Left renal pelvis (tissue), 4 donors: ENCODE data around the gene TMEM184A. TPM values are rescaled to one million over a fixed set of nuclear protein-coding genes. Genes with fewer than 3 reads are reported as not detected.
"Not testable (repeated sequence)": the region's sequence is repeated elsewhere in the genome, so short reads cannot be mapped to it uniquely, and the experiment has no call there.

ENCODE experiments used
- DNase-seq, 4 donors: peaks; one replicate each; pipeline ENCODE4 v3.0.0-alpha.2; 2013; ENCODE audit warnings: low read depth in 4 of 4, low spot score in 3 of 4
- polyA plus RNA-seq, 4 donors: library from polyadenylated mRNA; unstranded; fragments of 120-200 nt; gene quantifications; one replicate each; pipeline ENCODE4 v1.2.1, GENCODE V29; 2013; ENCODE audit not compliant: insufficient read length in 4 of 4

TMEM184A gene
- polyA plus RNA-seq, 4 donors, result 0.31 to 10.7 (median 5.8) TPM

GRCh38 chr7:1590887-1591286 lies 34.9 kb upstream of the TMEM184A start:
- DNase-seq, result no peak

DNA sequence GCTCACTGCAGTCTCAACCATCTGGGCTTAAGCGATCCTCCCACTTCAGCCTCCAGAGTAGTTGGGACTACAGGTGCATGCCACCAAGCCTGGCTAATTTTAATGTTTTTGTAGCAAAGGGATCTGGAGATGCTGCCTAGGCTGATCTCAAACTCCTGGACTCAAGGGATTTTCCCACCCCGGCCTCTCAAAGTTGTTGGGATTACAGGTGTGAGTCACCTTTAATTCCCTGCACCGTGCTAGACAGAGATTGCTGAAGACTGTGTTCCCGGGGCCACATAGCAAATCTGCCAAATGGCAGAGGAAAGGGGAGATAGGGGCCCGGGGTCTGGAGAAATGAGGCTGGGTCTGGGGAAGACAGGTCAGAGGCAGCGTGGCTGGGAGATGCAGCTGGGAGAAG lies 34.5 kb upstream of the TMEM184A start:
- no peak for DNase-seq

GRCh38 chr7:1588978-1589377 lies 33.0 kb upstream of the TMEM184A start:
- no peak for DNase-seq

- no peak for DNase-seq
Measured at GRCh38 chr7:1587738-1588137, 31.7 kb upstream of the TMEM184A start.

GRCh38 chr7:1586827-1587705 lies 31.1 kb upstream of the TMEM184A start:
- DNase-seq, result no peak

DNA sequence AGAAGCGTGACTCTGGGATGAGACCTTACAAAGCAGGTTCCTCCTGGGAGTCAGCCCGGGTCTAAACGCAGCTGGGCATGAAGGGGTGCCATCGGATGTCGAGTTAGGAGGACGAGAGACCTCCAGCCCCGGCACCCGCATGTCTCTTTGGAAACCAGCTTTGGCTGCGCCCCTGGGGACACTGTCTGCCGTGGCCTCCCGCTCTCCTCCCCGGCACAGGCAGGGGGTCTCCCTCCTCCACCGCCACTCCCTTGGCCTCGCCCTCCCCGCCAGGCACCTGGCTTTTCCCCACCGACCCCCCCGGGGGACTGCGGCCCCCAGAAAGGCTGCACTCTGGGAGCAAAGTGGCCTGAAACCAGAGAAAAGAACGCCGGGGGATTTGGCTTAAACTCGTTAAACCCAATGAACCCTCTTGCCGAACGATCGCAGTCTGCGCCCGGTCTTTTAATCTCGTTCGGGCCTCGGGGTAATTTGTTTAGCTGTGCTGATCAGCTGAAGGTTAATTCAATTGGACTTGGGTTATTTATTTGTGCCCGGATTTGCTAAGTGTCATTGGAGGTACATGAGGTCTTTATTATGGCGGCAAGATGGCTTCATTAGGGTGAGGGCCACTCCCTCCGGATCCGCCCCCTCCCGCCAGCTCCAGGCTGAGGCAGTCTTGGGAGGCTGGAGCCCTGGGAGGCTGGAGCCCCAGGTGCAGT lies 30.3 kb upstream of the TMEM184A start:
- no peak for DNase-seq

DNA sequence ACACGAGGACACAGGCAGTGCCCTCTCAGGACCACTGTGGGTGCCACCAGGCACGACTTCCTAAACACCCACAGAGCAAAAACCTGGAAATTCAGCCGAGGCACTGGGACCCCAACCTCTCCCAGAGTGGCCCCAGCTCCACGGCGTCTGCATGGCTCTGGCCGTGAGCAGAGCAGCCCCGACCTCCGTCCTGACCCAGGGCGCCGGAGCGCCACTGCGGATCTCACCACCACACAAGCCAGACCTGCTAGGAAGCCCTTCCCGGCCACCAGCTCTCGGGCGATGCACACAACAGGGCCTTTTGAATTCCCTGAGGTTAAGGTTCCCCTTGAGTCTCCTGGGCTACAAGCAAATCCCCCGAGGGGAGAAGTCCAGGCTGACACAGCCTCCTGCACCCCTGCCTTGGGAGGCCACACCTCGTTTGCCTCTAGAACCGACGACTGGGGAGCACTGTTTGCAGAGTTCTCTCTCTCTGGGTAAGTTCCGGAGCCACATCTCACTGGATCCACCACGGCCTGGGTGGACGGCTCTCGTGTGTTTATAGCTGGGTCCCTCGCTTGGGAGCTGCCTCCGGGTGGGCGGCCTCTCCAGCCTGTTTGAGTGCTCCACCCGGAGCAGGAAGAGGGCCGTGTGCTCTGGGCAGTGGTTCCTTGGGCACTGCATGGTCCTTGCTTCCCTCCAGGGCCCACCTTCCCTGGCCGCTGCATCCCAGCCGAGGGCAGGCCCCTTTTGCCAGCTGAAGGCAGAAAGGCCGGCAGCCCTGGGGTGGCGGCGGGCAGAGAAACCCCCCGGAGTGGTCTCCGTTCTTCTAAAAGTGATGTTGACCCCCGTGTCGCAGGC lies 29.4 kb upstream of the TMEM184A start:
- no peak for DNase-seq

DNA sequence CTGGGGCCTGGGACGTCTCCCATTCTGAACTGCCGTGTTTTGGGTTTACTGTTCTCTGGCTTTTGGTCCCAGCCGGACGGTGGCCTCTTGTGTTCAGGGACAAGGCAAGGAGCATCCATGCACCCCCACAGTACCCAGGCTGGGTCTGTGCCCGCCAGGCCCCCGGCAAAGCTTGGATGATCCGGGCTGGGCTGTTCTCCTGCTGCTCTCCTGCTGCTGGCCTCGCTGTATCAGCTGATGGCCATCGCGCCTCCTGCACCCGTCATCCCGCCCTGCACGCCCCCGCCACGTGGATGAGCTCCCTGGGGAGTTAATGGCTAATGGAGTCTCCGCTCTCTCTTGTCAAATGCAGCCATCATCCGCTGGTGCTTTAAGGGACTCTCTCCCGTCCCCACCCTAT lies 28.7 kb upstream of the TMEM184A start:
- no peak for DNase-seq

DNA sequence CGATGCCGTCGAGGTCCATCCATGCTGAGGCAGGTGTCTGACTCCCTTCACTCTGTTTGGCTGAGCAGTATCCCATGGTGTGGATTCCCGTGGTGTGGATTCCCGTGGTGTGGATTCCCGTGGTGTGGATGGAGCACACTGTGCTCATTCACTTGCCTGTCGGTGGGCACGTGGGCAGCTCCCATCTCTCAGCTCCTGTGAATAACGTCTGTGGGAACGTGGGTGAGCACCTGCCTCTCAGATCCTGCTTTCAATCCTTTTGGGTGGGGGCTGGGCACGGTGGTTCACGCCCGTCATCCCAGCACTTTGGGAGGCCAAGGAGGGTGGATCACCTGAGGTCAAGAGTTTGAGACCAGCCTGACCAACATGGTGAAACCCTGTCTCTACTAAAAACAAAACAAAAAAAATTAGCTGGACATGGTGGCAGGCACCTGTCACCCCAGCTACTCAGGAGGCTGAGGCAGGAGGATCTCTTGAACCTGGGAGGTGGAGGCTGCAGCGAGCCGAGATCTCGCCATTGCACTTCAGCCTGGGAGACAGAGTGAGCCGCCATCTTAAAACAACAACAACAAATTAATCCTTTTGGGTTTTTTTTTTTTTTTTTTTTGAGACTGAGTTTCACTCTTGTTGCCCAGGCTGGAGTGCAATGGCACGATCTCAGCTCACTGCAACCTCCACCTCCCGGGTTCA lies 27.4 kb upstream of the TMEM184A start:
- DNase-seq, result not testable (repeated sequence)

DNA sequence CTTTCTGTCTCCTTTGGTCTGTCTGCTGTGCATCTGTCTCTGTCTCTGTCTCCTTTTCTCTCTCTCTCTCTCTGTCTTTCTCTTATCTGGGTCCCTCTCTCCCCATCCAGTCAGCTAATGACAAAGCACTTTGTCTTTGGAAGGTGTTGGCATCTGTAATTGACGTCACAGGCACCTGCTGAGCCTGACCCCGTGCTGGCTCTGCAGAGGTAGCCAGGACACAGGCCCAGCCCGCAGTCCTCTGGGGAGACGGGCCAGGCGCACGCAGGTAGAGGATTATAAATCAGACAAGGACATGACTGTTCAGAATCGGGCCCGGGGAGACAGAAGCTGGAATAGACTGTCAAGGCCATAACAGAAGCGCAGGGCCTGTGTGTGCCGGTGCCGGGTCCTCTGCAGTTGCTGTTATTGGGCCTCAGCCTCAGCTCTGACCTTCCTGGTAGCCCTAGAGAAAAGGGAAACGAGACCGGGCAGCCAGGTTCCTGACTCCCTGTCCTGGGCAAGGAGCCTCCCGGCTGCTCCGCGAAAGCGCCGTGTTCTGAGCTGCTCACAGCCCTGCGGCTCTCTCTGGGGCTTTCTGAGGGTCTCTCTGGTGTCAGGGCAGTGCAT lies 24.5 kb upstream of the TMEM184A start:
- no peak for DNase-seq

DNA sequence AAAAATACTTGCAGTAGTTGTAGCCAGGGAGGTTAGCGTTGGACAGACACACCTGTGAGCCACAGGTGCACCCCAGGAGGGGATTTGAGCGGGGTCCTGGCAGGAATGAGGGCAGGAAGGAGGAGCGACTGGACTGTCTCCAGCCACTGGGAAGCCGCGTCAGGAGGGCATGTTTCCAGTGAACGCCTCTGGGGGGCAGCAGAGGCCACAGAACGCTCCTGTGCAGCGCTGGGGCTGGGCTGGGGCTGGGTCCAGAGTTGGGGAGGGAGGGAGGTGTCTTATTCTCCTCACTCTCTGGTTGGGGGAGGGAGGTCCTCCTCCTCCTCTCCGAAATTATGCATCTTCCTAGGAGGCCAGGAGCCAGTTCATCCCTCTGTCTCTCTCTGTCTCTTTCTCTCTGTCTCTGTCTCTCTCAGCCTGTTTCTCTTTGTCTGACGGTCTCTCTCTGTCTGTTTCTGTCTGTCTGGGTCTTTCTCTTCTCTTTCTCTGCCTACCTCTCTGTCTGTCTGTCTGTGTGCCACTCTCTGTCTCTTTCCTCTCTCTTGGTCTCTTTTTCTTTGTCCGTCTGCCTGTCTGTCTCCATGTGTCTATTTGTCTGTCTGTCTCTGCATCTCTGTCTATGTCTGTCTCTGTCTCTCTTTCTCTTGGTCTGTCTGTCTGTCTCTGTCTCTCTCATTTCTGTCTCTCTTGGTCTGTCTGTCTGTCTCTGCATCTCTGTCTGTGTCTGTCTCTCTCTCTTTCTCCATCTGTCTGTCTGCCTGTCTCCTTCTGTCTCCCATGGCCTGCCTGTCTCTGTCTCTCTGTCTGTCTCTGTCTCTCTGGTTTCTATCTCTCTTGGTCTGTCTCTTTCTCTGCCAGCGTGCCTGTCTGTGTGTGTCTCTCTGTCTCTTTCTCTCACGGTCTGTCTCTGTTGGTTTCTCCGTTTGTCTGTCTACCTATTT lies 23.7 kb upstream of the TMEM184A start:
- DNase-seq, result no peak

DNA sequence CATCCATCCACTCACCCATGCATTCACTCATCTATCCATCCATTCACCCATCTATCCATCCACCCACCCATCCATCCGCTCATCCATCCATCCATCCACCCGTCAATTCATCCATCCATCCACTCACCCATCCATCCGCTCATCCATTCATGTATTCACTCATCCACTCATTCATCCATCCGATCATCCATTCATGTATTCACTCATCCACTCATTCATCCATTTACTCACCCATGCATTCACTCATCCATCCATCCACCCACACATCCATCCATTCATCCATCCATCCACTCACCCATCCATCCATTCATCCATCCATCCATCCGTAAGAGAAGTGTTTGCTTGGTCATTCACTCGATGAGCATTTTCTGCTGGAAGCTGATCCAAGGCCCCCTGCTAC lies 22.5 kb upstream of the TMEM184A start:
- DNase-seq, result no peak

- DNase-seq, result no peak
Measured at GRCh38 chr7:1576521-1577253, 20.7 kb upstream of the TMEM184A start.

DNA sequence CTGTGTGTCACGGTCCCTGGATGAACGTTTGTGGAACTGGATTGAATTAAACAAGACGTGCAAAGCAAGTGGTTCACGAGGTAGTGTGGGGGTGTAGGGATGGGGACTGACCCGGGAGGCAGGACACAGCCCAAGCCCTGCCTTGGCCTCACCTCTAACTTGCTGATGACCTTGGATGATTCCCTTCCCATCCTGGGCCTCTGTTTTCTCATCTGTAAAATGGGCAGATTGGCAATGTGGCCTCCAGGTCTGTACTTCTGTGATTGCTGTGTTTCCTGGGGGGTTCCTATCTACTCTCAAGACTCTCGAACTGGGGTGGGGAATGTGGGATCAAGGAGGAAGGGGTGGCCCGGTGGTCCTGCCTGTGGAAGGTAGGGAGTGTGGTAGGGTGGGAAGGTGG lies 19.8 kb upstream of the TMEM184A start:
- DNase-seq, result no peak

DNA sequence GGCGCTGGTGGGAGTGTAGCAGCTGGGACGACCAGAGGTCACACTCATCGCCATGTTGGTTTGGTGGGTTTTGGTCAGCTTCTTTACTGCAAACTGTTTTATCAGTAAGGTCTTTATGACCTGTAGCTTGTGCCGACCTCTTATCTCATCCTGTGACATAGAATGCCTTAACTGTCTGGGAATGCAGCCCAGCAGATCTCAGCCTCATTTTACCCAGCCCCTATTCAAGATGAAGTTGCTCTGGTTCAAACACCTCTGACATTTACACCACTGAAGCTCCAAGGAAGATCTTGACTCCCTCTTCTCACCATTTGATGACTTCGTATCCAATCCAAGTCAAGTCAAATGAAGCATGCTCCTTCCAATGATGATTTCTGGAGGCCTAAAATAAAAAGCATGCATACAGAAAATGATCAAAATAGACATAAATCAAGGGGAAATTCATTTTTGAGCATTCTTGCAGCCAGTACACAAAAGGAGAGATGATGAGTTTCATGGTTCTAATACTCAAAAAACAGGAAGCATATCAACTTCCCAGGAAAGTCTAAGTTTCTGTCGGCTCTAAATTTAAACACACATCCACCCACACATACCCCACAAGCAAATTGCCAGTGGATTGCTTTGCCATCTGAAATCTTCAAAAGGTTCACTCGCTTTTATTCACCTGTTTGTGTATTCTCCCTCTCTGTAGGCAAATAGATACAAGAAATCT lies 16.3 kb upstream of the TMEM184A start:
- DNase-seq, result no peak

GRCh38 chr7:1569833-1570632 lies 14.0 kb upstream of the TMEM184A start, which contains the start of gene PSMG3:
Gene PSMG3 (minus strand): TSS chr7:1570032. CDS start chr7:1569339, 693 bp downstream.
- DNase-seq, result peak in 3 of 4 donors; percentile 74 to 78 (median 77)

DNA sequence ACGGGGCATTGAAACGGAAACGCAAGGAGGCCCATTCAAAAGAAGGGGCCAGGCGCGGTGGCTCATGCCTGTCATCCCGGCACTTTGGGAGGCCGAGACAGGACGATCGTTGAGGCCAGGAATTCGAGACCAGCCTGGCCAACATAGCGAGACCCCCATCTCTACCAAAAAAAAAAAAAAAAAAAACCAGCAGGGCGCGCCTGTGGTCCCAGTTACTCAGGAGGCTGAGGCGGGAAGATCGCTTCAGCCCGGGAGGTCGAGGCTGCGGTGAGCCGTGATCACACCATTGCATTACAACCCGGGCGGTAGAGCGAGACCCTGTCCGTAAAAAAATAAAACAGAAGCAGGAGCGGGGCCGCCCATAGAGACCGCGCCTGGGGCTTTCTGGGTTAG lies 13.4 kb upstream of the TMEM184A start:
- no peak for DNase-seq
